DMS53 treated with DMSO at 0.1 percent for 48 hours (cell line): ENCODE measurements around the gene POR.
A peak's percentile ranks its signal among the peaks of the same experiment; 100 is the strongest.
"Not testable (repeated sequence)": the region's sequence is repeated elsewhere in the genome, so short reads cannot be mapped to it uniquely, and the experiment has no call there.

ENCODE experiments used
- DNase-seq: peaks from one replicate; lab custom pipeline; 2025; ENCODE audit not compliant: unreplicated experiment; lab: John Stamatoyannopoulos, UW

POR gene

DNA sequence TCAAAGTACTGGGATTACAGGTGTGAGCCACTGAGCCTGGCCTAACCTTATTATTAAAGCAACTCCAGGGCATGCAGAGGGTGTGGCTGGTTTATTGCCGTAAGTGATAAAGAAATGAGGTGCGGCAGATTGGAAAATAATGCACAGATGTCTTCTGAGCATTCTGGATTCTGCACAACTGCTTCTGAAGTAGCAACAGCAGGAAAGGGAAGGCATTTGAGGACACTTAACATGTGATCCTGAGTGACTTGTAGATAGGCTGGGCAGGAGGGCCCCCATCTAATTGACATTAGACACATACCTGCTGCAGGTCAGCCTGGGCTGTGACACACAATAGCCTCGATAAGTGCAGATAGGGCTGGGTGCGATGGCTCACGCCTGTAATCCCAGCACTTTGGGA lies 30.5 kb upstream of the POR start:
- DNase-seq, result no peak

DNA sequence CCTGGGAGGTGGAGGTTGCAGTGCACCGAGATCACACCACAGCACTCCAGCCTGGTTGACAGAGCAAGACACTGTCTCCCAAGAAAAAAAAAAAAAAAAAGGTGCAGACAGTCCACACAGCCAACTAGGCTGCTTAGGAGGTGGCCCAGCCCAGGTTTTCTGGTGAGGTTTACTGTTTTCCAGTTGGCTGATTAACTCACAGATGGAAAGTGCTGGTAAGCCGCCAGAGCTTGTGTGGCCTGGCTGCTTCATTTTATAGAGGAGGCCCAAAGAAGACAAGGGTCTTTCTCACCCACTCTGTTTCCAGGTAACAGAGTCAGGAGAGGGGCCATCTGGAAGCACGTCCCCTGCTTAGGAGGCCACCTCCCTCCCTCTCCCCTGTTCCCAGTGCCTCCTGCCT lies 29.9 kb upstream of the POR start:
- no peak for DNase-seq

DNA sequence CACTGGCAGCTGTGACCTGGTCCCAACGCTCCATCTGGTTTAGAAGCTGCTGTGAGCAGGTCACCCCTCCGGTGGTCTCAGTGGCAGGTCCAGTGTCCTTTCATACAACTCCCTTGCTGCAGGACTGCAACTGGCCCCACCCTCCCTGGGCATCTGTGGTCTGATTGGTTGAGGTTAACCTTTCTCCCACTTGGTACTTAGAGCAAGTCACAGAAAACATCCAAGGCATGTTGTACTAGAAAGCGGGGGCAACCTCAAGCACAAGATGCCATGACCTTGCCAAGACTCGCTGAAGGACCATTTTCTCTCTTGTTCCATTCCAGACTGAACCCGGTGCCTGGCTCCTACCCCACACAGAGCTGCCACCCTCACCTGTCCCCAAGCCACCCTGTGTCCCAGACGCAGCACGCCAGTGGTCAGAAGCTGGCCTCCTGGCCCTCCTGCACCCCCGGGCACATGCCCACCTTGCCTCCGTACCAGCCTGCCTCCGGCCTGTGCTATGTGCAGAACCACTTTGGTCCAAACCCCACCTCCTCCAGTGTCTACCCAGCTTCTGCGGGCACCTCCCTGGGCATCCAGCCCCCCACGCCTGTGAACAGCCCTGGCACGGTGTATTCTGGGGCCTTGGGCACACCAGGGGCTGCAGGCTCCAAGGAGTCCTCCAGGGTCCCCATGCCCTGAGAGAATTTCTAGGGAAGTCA lies 27.1 kb upstream of the POR start:
- no peak for DNase-seq

DNA sequence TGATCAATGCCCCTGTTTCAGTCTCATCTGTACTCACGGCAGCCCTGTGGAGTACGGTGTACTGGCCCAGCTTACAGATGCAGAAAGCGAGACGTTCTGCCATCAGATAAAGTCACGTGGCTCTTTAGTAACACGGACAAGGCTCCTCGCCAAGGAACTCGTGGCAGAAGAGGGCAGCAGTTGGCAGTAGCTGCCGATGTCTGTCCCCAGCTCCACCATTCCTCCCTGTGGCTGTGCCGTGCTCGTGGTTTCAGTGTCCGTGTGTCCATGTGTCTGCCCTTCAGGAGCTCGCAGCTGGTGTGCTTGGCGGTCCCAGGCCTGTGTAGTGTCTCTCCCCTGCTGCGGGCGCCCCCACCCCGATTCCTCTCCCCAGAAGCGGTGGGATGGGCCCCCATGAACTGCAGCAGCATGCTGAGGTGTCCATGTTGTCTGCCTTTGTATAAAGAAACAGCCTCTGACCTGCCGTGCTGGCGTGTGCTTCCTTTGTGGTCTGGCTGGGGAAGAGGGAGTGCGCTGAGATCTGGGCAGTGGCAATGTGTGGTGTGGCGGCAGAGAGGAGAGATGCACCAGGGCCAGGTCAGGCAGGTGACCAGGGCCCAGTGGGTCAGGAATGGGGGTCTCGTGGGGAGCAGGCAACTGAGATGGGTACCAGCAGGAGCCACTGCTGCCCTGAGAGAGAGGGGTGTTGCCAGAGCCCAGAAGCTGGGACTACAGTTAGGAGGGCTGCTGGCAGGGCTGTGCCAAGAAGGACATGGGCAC lies 26.3 kb upstream of the POR start:
- DNase-seq, result no peak

DNA sequence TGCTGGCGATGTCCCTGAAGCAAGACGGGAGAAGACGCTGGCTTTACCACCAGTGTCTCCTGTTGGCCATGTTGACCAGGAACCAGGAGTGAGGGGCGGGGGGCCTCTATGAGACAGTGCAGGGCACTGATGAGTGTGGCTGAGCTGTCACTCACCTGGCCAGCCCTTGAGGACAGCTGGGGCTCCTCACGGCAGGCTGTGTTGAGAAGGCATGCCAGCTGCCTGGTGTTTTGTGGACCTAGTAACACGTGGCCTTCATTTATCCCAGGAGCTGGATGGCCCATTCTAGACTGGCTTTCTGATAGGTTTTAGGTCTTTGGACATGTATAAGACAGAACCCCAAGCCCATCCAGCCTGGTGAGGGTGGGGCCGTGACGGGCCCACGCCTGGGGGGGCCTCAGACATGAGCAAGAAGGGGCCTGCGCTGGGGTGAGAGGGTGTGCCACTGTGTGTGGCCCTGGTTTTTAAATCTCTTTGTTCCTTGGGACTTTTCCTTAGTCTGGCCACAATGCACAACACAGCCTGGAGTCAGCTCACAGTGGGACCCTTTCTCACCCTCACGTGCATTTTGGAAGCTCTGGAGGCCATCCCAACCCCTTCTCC lies 25.6 kb upstream of the POR start:
- no peak for DNase-seq

DNA sequence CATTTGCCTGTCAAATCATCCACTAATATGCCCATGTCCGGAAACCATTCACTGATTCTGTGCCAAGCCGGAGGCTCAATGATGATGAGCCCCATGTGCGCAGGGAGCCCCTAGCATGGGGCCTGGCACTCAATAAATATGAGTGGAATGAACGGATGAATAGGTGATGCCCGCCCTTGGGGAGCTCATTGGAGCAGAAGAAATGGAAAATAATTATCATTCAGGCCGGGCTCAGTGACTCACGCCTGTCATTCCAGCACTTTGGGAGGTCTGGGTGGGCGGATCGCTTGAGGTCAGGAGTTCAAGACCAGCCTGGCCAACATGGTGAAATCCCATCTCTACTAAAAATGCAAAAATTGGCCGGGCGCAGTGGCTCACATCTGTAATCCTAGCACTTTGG lies 25.1 kb upstream of the POR start:
- DNase-seq, result no peak

DNA sequence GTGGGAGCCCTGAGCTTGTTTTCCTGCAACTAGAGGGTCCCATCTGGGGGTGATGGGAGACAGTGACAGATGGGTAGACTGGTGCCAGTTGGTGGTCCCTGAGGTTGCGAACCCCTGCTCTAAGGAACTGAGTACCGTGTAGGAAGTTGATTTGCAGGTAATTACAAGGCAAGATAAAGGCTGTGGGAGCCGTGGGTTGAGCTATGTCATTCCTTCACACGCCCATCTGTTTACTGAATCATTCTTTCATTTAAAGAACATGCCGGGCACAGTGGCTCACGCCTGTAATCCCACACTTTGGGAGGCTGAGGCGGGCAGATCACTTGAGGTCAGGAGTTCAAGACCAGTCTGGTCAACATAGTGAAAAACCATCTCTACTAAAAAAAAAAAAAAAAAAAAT lies 23.7 kb upstream of the POR start:
- not testable (repeated sequence) for DNase-seq

DNA sequence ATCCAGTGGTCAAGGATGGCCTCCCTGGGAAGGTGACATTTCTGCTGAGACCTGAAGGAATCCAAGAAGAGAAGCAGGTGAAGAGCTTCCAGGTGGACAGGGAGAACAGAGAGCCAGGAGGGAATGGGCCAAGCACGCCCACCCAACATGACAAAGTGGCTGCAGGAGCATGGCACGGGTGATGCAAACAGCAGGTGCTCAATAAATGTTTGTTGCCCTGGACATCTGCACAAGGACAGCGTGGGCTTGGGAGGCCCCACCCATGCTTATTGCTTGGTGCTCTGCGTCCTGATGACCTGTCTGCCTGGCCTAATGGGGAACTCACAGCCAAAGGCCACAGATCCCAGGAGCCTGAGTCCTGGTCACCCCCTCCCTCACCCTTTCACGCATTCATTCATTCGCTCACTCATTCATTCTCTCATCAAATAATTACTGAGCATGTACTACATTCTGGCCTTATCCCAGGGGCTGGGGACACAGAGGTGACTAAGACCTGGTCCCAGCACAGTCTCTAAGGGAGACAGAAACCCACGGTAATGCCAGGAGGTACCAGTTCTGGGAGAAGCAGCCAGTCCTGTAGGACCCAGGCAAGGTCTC lies 23.0 kb upstream of the POR start:
- no peak for DNase-seq

DNA sequence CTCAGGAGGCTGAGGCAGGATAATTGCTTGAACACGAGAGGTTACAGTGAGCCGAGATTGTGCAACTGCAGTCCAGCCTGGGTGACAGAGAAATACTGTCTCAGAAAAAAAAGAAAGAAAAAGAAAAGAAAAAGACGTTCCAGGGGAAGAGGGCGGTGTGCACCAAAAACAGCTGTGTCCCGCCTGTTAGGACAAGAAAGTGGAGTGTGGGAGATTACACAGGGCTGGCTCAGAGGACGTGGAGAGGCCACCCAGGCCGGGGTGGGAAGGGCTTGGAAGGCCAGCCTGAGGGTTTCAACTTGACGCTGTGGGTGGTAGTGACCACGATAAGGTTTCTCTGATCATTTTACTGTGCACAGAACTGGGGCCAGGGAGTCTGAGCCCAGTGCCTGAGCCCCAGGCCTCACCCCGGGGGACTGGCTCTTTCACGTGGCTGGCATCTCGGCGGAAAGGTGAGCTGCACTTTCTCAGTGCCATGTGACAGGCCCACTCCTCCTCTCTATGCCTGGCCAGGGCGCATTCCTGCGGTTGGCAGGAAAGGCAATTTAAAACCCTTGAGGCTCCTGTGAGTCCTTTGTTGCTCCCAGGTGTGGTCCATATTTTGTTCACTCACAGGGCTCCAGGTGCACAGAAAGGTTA lies 22.2 kb upstream of the POR start:
- no peak for DNase-seq

DNA sequence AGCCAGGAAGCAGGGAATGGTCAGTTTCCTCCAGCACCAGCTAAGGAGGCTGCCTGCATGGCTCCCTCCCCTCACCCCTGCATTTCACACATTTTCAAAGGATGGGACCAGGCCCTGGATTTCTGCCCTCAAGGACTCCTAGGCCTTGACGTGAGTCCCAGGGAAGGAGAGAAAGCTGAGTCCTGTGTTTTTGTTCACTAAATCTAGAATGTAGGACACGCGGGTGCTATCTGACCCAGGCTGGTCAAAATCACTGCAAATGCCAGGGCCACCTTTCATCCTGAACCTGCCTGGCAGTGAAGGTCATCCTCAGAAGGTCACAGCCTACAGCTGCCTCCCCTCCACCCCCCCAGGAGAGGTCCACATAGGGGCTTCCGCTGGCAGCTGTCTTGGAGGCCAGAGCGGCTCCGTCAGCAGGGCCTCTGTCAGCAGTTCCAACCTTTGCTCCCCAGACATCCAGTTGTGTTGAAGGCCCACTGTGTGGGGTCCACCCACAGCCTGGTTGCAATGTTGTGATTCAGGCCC lies 18.1 kb upstream of the POR start:
- DNase-seq, result no peak

DNA sequence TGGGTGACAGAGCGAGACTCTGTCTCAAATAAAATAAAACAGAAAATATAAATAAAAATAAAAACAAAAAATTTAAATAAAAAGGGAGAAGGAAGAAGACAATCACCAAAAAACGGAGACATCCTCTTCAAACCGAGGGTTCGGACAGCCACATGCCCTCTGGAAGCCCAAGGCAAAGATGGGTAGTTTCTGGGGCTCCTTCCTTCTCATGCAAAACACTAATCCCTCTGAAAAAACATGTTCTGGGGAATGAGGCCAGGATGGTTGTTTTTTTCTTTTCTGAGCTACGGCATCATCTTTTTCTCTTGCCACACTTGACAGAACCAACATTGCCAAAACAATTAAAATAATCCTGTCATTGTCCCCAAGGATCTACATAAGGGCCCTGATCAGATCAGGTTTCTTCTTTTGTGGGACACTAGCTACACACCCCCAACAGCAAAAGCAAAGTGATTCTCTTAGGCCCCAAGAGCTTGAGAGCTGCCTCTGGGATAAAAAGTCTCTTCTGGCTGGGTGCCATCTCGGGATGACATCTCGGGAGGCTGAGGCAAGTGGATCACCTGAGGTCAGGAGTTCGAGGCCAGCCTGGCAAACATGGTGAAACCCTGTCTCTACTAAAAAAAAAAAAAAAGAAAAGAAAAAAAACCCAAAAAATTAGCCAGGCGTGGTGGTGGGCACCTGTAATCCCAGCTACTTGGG lies 14.2 kb upstream of the POR start:
- DNase-seq, result no peak

DNA sequence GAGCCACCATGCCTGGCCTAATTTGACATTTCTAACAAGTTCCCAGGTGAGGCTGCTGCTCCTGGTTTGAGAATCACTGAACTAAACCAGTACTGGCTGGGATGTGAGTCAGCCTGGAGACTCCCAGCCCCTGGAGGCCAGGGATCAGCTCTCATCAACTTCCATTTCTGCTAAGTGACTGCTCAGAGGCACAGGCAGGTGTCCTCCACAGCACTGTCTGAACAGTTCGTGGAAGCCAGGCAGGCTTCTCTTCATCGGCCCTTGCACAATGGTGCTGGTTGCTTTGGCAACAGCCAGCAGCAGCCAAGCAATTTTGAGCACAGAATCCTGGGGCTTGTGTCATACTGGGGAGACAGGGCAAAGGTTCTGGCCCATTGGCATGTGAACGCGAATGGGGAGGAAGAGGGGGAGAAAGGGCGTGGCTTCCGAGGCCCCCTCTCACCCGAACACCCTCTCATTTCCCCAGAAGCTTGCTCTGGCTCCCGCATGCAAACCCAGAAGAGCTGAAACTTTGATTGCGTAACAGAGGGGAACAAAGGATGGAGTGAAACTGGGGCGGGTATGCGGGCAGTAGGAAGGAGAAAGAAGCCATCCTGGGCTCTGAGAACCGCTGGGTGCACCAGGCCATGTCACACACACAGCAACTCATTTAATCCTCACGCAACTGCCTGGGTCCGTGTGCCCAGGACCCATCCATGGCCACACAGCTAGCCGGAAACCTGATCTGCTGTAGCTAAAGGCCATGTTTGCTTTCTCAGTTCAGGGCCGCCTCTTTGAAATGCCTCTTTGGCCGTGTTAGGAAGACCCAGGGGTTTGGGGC lies 9.0 kb upstream of the POR start:
- DNase-seq, result peak; percentile 95

DNA sequence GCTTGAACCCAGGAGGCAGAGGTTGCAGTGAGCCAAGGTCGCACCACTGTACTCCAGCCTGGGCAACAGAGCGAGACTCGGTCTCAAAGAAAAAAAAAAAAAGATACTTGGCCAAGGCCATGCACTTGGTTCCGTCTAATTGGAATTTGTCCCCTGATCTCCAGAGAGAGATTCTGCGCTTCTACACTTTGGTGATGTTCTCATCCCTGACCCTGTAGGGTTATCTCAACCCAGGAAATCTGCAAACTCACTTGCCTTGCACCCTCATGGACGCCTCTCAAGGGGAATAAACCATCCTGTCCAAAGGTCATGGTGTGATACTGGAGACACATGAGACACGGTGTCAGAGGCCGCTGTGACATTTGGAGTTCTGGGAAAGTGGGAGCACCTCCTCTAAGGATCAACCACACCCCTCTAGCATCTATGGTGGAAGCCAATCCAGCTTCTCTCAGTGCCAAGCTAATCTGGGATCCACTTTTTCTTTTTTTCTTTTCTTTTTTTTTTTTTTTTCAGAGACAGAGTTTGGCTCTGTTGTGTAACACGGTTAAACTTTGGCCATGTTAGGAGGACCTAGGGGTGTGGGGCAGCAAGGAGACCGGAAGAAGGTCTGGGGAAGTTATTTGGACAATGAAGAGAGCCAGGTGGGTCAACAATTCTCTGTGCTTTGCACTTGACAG lies 7.8 kb upstream of the POR start:
- peak; percentile 58 for DNase-seq

DNA sequence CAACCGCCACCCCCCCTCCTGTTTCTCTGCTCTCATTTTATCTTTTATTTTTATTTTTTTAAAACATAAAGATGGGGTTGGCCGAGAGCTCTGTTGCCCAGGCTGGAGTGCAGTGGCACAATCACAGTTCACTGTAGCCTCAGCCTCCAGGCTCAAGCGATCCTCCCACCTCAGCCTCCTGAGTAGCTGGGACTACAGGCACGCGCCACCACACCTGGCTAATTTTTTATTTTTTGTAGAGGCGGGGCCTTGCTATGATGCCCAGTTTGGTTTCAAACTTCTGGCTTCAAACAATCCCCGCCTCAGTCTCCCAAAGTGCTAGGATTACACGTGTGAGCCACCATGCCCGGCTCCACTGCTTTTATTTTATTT lies 7.3 kb upstream of the POR start:
- DNase-seq, result not testable (repeated sequence)

DNA sequence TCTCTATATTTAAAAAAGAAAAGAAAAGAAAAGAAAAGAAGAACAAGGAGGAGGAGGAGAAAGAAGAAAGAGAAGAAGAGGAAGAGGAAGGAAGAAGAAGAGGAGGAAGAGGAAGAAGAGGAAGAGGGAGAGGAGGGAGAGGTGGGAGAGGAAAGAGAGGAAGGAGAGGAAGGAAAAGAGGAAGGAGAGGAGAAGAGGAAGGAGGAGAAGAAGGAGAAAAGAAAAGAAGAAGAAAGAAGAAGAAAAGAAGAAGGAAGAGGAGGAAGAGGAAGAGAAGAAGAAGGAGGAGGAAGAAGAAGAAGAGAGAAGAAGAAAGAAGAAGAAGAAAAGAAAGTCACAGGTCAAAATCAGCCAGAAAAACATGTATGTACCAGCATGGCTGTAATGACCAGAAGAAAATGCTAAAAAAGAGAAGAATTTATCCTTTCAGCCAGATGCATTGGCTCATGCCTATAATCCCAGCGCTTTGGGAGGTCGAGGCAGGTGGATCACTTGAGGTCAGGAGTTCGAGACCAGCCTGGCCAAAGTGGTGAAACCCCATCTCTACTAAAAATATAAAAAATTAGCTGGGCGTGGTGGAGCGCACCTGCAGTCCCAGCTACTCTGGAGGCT lies 5.3 kb upstream of the POR start:
- no peak for DNase-seq

DNA sequence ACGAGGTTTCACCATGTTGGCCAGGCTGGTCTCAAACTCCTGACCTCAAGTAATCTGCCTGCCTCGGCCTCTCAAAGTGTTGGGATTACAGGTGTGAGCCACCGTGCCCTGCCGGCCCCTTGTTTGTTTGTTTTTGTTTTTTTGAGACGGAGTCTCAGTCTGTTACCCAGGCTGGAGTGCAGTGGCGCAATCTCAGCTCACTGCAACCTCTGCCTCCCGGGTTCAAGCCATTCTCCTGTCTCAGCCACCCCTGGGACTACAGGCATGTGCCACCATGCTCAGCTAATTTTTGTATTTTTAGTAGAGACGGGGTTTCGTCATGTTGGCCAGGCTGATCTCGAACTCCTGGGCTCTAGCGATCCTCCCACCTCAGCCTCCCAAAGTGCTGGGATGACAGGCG lies 3.8 kb upstream of the POR start:
- DNase-seq, result not testable (repeated sequence)

DNA sequence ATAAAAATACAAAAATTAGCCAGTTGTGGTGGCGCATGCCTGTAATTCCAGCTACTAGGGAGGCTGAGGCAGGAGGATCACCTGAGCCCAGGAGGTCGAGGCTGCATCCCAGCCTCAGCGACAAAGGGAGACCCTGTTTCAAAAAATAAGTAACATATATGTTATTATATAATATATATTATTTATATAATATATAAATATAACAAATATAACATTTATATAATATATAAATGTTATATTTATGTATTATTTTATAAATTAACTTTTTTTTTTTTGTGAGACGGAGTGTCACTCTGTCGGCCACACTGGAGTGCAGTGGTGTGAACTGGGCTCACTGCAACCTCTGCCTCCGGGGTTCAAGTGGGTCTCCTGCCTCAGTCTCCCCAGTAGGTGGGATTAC lies 1.5 kb upstream of the POR start:
- DNase-seq, result no peak

DNA sequence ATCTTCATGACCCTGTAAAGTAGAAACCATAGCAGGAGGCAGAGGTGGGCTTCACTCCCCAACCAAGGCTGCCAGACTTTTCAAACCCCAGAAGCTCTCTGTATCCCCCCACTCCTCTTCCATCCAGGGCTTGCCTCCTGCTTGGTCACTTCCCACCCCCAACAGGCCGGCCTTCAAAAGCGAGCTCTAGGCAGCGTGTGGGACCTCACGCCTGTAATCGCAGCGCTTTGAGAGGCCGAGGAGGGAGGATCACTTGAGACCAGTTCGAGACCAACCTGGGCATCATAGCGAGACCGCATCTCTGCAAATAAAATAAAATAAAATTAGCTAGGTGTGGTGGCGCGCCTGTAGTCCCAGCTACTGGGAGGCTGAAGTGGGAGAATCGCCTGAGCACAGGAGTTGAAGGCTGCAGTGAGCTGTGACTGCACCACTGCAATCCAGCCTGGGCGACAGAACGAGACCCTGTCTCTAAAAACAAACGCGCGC lies 743 bp upstream of the POR start:
- no peak for DNase-seq
